ENCODE measurements around the gene GPR82.

GPR82 gene

DNA sequence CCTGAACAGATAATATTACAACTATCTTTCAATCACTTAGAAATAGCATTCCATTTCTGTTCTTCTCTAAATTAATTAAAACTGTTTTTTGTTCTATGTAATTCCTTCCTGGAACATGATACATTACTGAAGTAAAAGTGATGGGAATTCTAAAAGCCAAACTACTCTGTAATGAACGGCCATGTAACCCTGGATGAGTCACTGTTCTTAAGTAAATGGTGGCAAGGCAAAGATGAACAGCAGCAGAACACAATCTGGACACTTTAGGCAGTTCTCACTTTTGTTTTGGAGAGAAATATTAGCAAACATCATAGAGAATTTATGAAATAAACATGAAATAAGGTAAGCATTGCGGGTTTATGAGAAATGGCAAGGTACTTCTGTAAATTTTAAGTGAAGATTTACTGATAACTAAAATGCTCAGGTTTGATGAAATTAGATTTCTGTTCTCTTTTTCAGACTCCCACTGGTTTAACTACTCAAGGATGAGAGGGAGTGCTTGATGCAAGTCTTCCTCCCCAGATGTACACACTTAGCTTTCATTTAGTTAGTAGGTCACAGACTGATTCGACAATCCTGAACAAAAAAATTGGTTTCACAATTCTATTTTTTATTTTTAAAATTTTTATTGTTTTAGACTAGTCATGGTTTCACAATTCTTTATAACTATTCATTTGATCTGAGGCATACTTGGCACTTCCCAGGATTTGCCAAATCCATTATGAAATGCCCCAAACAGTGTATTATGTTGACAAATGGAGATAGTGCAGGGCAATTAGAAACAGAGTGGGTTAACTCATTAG is 964 bp upstream of the GPR82 start:
- Histone ChIP-seq H3K4me3 (ENCODE audit: low read length) (no peak overlapping the region), H3K27me3 (ENCODE audit: insufficient read depth, low read length) (no peaks in the 10 kb centered on the region), H3K9me3 (ENCODE audit: low read length) (peaks cover 1% of the 10 kb centered on the region)

DNA sequence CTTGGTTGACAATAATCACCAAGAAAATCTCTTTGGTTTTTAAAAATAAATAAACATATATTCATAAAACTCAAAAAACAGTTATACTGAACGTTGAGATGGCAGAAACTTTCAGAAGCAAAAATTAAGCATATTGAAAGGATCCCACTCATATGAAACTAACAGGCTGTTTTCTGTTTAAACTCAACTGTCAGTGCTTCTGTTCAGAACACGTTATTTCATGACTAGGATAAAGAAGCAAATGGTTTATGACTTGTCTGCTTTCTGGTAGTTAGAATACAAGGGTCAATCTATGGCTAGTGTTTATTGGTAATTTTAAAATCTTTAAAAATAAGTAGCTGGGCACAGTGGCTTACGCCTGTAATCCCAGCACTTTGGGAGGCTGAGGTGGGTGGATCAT is 4.1 kb downstream of the GPR82 start:
- H3K4me1 ChIP-seq (ENCODE audit: insufficient read depth, low read length): no peaks in the 10 kb centered on the region
- H2AFZ ChIP-seq (ENCODE audit: low read depth, low read length): no peak overlapping the region
- H3K36me3 ChIP-seq (ENCODE audit: insufficient read depth, low read length): no peaks in the 10 kb centered on the region
- H3K27me3 ChIP-seq (ENCODE audit: insufficient read depth, low read length): no peaks in the 10 kb centered on the region
- no peak overlapping the region for H3K4me3 ChIP-seq (ENCODE audit: low read length)
- no peaks in the 10 kb centered on the region for H3K9me3 ChIP-seq (ENCODE audit: low read length)

More for the DNA sequence above, 964 bp upstream of the GPR82 start:
- peaks cover 9% of the 10 kb centered on the region for H3K4me1 ChIP-seq (ENCODE audit: insufficient read depth, low read length)
- H3K36me3 ChIP-seq (ENCODE audit: insufficient read depth, low read length): no peaks in the 10 kb centered on the region
- H2AFZ ChIP-seq (ENCODE audit: low read depth, low read length): no peak overlapping the region

DNA sequence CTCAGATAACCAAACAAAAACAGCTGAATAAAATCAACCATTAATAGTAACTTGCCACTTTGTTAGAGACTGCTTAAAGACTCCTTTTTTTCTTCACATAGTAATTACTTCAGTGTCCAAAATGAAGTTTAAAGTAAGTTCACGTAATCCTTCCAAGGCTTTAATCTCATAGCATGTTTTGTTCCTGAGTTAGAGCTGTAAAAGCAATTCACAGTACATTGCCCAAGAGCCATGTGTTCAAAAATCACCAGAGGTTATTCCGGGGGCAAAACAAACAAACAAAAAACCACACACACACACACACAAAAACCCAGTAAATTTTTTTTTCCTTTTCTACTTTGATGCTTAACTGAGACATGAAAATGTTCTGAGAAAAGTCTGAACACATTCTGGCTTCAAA is 6.1 kb downstream of the GPR82 start:
- H2AFZ ChIP-seq (ENCODE audit: low read depth, low read length): no peak overlapping the region
- H3K4me1 ChIP-seq (ENCODE audit: insufficient read depth, low read length): peaks cover 5% of the 10 kb centered on the region
- no peaks in the 10 kb centered on the region for H3K36me3 ChIP-seq (ENCODE audit: insufficient read depth, low read length)
- H3K9me3 ChIP-seq (ENCODE audit: low read length): no peaks in the 10 kb centered on the region
- no peak overlapping the region for H3K4me3 ChIP-seq (ENCODE audit: low read length)
- H3K27me3 ChIP-seq (ENCODE audit: insufficient read depth, low read length): no peaks in the 10 kb centered on the region

DNA sequence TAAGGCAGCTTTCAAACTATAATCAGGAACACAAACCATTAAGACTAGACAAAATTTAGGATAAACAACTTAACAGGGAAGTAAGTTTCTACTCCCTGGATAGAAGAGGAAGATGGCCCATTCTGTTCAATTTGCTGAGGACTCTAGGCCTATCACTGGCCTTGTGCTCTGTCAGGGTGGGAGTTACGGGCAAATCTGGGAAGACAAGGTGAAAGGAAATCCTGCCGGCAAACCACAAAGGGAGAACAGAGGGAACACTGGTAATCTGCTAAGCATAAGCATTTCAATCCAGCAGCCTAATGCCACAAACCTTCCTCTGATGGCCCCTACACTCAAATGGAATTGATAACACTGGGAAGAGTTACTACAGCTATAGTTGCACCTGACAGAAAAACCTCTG is 8.3 kb downstream of the GPR82 start:
- Histone ChIP-seq H3K27me3 (ENCODE audit: insufficient read depth, low read length) (no peaks in the 10 kb centered on the region), H3K36me3 (ENCODE audit: insufficient read depth, low read length) (no peaks in the 10 kb centered on the region), H3K9me3 (ENCODE audit: low read length) (no peaks in the 10 kb centered on the region), H2AFZ (ENCODE audit: low read depth, low read length) (no peak overlapping the region), H3K4me3 (ENCODE audit: low read length) (no peak overlapping the region), H3K4me1 (ENCODE audit: insufficient read depth, low read length) (peaks cover 5% of the 10 kb centered on the region)

DNA sequence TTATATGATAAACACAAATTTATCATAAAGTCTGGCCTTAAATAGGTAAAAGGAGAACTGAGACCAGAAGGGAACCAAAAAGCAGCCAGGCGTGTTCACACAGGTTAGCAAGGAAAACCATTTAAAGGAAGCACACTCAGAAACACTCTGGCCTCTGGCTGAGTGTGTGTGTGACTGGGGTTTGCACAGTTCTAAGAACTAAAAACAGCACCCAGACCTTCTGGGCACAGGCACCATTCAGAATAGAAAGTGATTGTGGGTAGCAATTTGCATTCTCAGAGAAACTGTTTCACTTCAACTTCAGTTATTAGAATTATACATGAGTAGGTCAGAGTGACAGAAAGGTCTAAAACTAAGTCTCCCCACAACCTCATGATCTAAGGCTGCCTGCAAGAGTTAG is 10.0 kb downstream of the GPR82 start:
- Histone ChIP-seq H3K9me3 (ENCODE audit: low read length) (no peaks in the 10 kb centered on the region), H3K36me3 (ENCODE audit: insufficient read depth, low read length) (no peaks in the 10 kb centered on the region), H3K27me3 (ENCODE audit: insufficient read depth, low read length) (no peaks in the 10 kb centered on the region), H3K4me3 (ENCODE audit: low read length) (no peak overlapping the region), H2AFZ (ENCODE audit: low read depth, low read length) (no peak overlapping the region), H3K4me1 (ENCODE audit: insufficient read depth, low read length) (peaks cover 5% of the 10 kb centered on the region)

DNA sequence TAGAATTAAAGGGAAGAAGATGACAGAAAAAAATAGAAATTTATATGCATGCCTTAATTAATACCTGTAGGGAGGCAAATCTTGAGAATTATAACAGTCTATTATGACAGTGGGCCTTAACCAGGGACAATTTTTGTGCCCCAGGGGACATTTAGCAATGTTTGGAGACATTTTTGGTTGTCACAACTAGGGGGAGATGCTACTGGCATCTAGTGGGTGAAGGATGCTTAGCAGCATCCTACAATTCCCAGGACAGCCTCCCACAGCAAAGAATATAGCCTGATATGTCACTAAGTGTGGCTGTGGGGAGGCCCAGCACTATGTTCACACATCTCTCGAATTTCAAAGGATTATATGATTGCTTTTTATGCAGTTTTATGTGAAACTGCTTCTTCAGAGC is 10.5 kb downstream of the GPR82 start:
- Histone ChIP-seq H2AFZ (ENCODE audit: low read depth, low read length) (no peak overlapping the region), H3K27me3 (ENCODE audit: insufficient read depth, low read length) (no peaks in the 10 kb centered on the region), H3K4me1 (ENCODE audit: insufficient read depth, low read length) (peaks cover 5% of the 10 kb centered on the region), H3K4me3 (ENCODE audit: low read length) (no peak overlapping the region), H3K9me3 (ENCODE audit: low read length) (no peaks in the 10 kb centered on the region), H3K36me3 (ENCODE audit: insufficient read depth, low read length) (no peaks in the 10 kb centered on the region)

DNA sequence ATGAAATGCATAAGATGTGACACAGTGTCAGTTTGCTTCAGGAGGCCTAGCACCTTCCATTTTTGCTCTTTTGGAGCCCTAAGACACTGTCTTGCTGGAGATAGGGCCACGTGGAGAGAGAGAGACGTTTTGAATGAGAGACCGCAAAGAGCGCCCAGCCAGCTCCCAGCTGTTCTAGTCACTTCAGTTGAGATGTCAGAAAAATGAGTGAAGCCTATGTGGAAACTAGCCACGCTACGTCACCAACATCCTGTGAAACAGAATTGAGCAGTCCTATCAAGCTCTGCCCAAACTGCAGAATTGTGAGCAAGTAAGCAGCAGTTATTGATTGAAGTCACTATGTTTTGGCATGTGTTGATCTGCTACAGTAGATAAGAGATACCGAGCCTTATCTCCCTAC is 13.1 kb downstream of the GPR82 start:
- H2AFZ ChIP-seq (ENCODE audit: low read depth, low read length): no peak overlapping the region
- H3K4me3 ChIP-seq (ENCODE audit: low read length): no peak overlapping the region
- H3K4me1 ChIP-seq (ENCODE audit: insufficient read depth, low read length): peaks cover 5% of the 10 kb centered on the region
- no peaks in the 10 kb centered on the region for H3K9me3 ChIP-seq (ENCODE audit: low read length)
- H3K27me3 ChIP-seq (ENCODE audit: insufficient read depth, low read length): no peaks in the 10 kb centered on the region
- no peaks in the 10 kb centered on the region for H3K36me3 ChIP-seq (ENCODE audit: insufficient read depth, low read length)

DNA sequence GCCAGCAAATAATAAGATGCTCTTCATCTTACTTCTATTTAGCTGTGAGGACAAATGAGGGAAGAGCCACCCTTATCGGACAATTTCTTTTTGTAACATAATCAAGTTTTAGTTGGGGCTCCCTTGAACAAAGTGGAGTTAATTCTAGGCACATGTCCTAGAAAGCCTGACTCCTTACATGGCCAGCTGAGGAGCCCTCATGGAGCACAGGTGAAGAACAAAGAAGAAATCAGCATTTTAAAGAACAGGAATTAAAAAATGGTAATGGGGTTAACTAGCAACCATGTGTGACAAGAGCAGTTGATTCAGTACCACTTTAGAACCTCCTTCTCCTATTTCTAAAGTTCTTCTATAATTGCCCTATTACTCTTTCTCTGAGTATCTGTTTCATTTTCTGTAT is 15.9 kb downstream of the GPR82 start:
- no peak overlapping the region for H3K4me3 ChIP-seq (ENCODE audit: low read length)
- H3K4me1 ChIP-seq (ENCODE audit: insufficient read depth, low read length): no peaks in the 10 kb centered on the region

DNA sequence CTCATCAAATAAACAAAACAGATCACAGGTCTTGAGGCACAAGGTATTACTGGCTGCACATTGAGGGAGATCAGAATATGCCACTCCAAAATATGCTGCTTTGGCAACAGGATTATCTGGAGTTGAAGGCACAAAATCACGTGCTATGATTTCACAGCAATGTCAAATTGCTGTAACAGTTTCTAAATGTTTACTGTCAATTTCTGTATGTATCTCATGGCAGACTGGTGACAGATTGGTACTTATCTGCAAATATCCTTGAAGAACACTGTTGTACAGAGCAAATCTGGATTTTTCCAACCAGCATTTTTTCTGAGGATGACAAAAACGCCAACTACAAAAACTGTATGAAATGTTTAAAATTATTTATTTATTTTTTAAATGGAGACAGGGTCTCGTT is 26.7 kb downstream of the GPR82 start:
- Histone ChIP-seq H3K4me3 (ENCODE audit: low read length) (no peak overlapping the region), H3K36me3 (ENCODE audit: insufficient read depth, low read length) (no peaks in the 10 kb centered on the region), H2AFZ (ENCODE audit: low read depth, low read length) (no peak overlapping the region)

More for the DNA sequence above, 15.9 kb downstream of the GPR82 start:
- Histone ChIP-seq H2AFZ (ENCODE audit: low read depth, low read length) (no peak overlapping the region), H3K36me3 (ENCODE audit: insufficient read depth, low read length) (peaks cover 3% of the 10 kb centered on the region), H3K27me3 (ENCODE audit: insufficient read depth, low read length) (no peaks in the 10 kb centered on the region), H3K9me3 (ENCODE audit: low read length) (peaks cover 3% of the 10 kb centered on the region)

DNA sequence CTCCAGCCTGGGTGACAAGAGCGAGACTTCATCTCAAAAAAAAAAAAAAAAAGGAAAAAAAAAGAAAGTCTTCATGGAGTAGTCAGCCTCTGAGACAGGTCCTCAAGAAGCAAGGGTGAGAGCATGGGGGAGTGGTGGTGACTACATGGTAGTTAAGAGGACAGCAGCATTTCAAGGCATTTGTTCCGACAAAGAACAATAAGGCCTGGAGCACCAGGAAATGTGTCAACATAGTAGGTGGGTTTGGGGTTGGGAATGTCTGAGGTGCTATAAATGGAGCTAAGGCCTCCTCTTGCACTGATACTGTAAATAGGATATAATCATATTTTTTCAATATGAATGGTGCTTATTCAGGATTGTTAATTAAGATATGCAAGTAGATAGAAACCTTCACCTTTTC is 34.4 kb downstream of the GPR82 start:
- Histone ChIP-seq H3K4me1 (ENCODE audit: insufficient read depth, low read length) (no peaks in the 10 kb centered on the region), H3K27me3 (ENCODE audit: insufficient read depth, low read length) (no peaks in the 10 kb centered on the region), H2AFZ (ENCODE audit: low read depth, low read length) (no peak overlapping the region), H3K4me3 (ENCODE audit: low read length) (no peak overlapping the region), H3K9me3 (ENCODE audit: low read length) (no peaks in the 10 kb centered on the region), H3K36me3 (ENCODE audit: insufficient read depth, low read length) (no peaks in the 10 kb centered on the region)

More for the DNA sequence above, 26.7 kb downstream of the GPR82 start:
- no peaks in the 10 kb centered on the region for H3K27me3 ChIP-seq (ENCODE audit: insufficient read depth, low read length)
- H3K4me1 ChIP-seq (ENCODE audit: insufficient read depth, low read length): no peaks in the 10 kb centered on the region
- H3K9me3 ChIP-seq (ENCODE audit: low read length): no peaks in the 10 kb centered on the region

DNA sequence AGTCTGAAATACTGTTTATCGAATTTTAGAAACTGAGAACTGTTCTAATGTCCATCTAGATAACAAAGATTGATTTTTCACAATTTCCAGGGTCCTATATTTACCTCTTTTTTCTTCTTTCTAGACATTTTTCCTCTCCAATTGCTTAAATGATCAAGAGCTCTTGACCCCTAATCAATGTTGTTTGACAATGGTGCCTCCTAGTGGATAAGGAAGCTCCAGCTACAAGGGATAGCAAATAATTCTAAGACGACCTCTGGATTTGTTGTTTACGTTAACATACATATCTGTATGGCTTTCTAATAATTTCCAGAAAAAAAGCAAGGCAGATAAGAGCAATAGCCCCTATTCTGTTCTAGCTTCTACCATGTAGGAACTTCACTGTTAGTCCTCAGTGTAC is 35.8 kb downstream of the GPR82 start:
- H3K4me1 ChIP-seq (ENCODE audit: insufficient read depth, low read length): no peaks in the 10 kb centered on the region
- no peaks in the 10 kb centered on the region for H3K27me3 ChIP-seq (ENCODE audit: insufficient read depth, low read length)
- H3K36me3 ChIP-seq (ENCODE audit: insufficient read depth, low read length): no peaks in the 10 kb centered on the region
- H3K9me3 ChIP-seq (ENCODE audit: low read length): no peaks in the 10 kb centered on the region
- H3K4me3 ChIP-seq (ENCODE audit: low read length): no peak overlapping the region
- no peak overlapping the region for H2AFZ ChIP-seq (ENCODE audit: low read depth, low read length)

DNA sequence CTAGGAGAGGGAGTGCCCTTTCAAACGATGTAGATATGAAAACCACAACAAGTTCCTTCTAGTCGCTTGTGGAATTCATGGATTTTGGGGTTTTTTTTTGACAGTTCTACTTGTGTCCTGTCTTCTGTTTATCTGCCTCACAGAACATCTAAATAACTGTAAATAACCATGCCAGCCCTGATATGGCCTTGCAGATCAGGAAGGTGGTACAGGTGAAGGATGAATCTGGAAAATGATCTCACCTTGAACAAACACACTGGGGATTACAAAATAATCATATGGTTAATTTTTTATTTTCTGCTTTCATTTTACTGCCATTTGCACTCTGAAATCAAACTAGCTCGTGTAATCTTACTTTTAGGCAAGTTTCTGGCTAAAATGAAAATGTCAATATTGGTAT is 37.2 kb downstream of the GPR82 start:
- Histone ChIP-seq H3K36me3 (ENCODE audit: insufficient read depth, low read length) (no peaks in the 10 kb centered on the region), H3K4me3 (ENCODE audit: low read length) (no peak overlapping the region), H3K27me3 (ENCODE audit: insufficient read depth, low read length) (no peaks in the 10 kb centered on the region), H2AFZ (ENCODE audit: low read depth, low read length) (no peak overlapping the region), H3K4me1 (ENCODE audit: insufficient read depth, low read length) (no peaks in the 10 kb centered on the region), H3K9me3 (ENCODE audit: low read length) (no peaks in the 10 kb centered on the region)

DNA sequence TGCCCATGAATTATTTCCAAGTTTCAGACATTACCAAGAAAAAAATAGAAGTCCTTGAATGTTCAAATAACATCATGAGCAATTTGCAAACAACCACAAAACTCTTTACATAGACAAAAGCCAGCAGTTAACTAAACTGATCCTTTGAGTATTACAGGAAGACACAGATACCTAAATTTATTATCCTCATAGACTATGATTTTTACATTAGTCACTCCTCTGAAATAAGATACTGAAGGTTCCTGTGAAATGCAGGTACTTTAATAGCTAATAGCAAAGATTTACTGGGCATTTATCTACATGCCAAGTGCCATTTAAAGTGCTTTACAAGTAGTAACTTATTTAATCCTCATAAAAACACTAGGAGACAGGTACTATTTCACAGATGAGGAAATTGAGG is 37.7 kb downstream of the GPR82 start:
- H3K27me3 ChIP-seq (ENCODE audit: insufficient read depth, low read length): no peaks in the 10 kb centered on the region
- H3K4me3 ChIP-seq (ENCODE audit: low read length): no peak overlapping the region
- H3K36me3 ChIP-seq (ENCODE audit: insufficient read depth, low read length): no peaks in the 10 kb centered on the region
- no peaks in the 10 kb centered on the region for H3K4me1 ChIP-seq (ENCODE audit: insufficient read depth, low read length)
- no peak overlapping the region for H2AFZ ChIP-seq (ENCODE audit: low read depth, low read length)
- H3K9me3 ChIP-seq (ENCODE audit: low read length): no peaks in the 10 kb centered on the region

DNA sequence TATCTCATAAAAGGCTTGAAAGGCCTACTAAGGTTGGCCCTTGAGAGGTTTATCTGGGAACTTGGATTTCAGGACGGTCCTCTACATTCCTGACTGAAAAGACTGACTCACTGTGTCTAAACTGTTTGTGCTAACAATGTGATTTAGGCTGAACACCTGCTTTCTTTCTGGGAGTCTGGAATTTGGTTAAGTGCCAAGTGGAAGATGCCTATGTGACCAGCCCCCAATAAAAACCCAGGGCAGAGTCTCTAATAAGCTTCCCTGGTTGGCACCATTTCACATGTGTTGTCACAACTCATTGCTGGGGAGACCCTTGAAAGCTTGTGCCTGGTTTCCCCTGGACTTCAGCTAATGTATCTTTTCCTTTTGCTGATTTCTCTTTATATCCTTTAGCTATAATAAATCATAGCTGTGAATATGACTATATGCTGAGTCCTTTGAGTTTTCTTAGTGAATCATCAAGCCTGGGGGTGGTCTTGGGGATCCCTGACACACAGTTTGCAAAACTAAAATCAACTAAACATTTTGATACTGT is 55.1 kb downstream of the GPR82 start:
- Histone ChIP-seq H3K9me3 (ENCODE audit: low read length) (no peaks in the 10 kb centered on the region), H3K36me3 (ENCODE audit: insufficient read depth, low read length) (no peaks in the 10 kb centered on the region), H3K4me1 (ENCODE audit: insufficient read depth, low read length) (no peaks in the 10 kb centered on the region)

More for the DNA sequence above, 55.1 kb downstream of the GPR82 start:
- Histone ChIP-seq H3K27me3 (ENCODE audit: insufficient read depth, low read length) (no peaks in the 10 kb centered on the region), H3K4me3 (ENCODE audit: low read length) (no peak overlapping the region), H2AFZ (ENCODE audit: low read depth, low read length) (no peak overlapping the region)
